Measurements from ENCODE around the gene CAPN12.

CAPN12 gene

DNA sequence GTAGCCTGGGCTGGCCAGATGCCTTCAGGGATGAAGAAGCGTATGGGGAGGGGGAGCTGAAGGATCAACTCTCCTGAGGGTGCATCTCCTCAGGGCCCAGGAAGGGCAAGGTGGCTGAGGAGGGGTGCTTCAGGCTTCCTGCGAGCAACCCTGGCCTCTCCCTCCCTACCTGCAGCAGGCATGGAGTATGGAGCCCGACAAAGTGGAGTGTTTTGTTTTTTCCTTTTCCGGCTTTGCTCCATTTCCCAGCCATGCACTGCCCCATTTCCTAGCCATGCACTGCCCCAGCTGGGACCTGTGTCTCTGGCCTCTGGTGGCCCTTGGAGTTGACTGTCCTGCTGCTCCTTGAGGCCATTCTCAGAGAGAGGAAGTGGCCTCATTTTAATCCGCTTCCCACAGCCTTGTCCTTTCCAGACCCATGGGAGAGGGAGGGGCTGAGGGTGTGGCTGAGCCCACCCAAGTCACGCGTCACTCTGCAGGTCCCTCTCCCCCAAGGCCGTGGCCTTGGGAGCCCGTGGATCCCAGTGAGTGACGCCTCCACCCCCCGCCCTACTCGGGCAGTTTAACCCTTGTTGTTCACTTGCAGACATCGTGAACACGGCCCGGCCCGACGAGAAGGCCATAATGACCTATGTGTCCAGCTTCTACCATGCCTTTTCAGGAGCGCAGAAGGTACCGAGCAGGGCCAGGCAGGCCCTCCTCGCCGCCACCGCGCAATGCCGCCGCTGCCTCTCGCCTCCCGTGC lies 34.4 kb downstream of the CAPN12 start:
- DNase-seq = no peak

DNA sequence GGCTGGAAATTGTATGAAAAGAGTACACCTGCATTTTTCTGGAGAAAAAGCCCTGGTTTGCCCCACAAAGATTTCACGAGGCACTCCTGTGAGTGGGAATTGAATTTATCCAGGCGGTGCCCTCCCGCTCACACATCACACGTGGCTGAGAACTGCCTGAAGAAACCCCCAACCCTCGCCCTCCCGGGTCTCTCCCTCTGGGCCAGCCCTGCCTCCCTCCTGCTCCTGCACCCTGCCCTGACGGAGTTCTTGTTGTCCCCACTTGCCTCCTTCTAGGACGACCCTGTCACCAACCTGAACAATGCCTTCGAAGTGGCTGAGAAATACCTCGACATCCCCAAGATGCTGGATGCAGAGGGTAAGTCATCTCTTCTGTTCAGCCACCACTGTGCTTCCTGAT lies 35.2 kb downstream of the CAPN12 start:
- DNase-seq = no peak

DNA sequence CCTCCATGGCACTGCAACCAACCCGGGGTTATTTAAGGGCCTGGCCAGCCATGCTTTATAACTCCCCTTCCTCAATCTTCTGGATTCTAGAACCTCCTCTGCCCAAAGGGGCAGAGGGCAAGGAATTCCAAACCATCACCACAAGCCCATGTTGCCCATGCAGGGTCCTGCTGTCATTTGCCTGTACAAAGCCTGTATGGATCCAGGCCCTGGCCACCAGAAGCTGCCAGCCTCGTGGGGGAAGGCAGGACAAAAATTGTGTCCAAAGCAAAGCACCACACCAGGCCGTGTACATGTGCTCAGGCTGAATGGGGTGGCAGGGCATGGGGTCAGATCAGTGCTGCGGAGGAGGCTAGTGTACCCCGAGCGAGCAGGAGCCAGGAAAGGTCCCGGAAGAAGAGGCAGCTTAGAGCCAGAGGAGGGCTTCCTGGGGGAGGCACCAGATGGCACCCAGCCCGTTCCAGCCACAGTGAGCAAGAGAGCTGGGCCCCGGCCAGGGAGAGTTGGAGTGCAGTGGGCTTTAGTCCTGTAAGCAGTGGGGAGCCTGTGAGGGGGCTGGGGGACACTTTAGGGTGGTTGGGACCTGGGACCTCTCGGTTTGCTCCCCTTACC lies 35.8 kb downstream of the CAPN12 start:
- peak in 1 of 2 experiments; percentile 19 for DNase-seq

DNA sequence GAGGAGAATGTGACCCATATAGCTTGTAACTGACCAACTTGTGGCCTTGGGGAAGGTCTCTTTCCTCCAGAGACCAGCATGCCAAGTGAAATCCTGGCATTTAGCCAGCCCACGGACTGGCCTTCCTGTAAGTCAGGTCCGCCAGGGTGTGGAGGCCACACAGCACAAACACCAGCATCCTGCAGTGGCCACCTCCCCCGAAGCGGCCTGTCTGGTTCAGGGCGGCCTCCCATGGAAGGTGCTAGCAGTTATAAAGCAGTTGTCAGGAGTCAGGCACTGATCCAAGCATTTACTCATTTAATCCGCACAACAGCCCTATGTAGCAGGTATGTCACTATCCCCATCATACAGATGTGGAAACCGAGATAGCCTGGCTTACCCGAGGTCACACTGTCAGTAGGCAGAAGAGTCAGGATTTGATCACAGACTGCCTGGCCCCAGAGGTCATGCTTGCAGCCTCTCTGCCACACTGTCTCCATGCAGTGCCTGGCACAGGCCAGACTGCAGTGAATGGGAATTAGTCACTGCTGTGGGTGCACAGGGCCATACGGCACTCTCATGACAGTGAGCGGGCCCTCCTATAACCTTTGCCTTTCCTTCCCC lies 36.7 kb downstream of the CAPN12 start:
- no peak for DNase-seq

DNA sequence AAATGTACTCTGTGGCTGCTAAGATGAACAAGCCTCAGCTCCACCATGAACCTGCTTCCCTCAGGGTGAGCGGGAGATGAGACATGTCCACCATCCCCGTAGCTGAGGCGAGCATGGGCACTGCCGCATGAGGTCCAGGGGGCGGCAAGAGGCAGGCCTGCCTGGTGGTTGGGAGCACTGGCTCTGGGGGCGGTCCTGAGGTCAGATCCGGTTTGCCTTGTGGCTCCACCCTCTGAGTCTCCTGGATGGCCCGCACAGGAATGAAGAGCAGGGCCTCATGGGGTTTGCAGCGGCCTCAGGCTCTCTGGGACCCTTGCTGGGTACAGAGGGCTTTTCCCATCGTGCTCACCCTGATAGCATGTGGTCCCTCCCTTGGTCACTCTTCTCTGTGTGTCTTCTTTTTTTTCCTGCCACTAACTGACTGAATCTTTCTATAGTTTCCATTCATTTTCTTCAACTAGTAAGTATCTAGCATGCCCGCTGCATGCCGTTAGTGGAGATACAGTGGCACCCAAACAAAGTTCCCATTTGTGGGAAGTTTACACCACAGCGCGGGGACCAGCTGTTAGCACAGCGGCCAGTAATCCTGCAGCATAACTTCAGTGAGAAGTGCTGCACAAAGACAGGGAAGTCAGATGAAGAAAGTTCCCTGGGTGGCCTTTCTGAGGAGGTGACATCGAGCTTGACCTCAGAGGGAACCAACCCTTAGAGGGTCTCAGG lies 37.3 kb downstream of the CAPN12 start:
- DNase-seq = no peak

DNA sequence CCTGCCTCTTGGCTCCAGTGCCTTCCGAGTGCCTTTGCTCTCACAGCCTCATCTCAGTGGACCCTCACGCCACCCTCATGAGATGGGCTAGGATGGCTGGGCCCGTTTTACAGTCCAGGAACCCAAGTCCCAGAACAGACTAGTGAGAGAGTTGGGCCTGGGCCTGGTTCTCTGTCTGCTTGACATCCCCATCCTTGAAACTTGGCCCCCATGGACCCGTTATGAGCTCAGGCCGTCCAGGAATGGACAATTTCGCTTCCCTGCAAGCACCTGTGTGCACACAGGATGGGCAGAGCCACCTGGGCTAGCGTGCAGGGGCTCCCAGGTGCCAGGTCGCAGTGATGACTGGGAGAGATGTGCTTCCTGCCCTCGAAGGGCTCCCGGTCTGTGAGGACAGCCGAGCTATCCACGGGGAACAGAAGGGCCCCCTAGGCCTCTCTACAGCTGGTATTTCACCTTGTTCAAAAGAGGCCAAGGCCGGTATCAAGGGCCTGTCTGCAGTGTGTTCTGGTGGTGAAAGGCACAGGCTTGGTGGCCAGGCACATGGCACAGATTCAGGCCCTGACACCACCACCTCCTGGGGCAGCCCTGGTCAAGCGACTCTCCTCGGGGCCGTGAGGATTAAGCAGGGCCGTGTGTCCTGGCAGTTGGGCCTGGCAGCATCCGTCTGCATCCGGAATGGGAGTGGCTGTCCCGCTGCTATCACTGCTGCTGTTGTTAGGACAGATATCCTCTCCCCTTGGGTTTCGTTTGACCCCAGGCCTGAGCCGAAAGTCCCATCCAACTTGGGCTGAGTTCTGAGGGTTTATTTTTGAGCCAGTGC lies 38.9 kb downstream of the CAPN12 start:
- DNase-seq = no peak

DNA sequence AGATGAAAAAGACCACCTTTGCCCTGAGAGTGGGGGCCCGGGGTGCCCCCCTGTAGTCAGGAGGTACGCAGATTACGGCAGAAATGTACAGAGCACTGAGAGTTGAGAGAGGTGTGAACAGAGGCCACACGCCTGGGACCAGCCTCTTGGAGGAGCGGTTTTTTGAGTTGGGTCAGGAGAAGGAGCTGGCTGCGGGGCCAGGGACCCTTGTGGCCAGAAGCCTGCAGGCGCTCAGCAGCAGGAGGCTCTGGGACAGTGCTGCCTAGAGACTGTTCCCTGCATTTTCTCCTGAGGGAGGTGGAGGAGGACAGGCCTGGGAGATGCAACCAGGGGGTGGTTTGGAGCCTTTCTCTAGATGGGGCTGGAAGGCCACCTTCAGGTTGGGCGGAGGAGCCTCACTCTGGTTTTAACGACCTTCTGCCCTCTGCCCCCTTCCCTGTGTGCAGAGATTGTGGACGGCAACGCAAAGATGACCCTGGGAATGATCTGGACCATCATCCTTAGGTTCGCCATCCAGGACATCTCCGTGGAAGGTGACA lies 39.7 kb downstream of the CAPN12 start:
- no peak for DNase-seq

DNA sequence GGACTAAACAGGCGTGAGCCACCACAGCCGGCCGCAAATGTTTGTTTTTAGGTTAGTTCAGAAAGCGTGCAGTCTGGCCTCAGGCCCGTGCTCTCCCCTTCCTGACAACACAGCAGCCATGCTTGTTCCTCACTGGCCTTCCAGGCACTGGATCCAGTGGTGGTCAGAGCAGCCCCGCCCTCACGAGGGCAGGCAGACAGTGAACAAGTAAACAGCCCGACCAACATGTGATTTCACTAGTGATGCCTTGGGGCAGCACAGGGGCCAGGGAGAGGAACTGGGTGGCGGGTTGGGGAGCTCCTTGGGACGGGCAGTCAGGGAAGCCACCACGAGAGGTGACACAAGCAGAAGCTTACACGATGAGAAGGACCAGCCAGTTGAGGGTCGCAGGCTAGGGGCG lies 40.8 kb downstream of the CAPN12 start:
- DNase-seq = no peak

DNA sequence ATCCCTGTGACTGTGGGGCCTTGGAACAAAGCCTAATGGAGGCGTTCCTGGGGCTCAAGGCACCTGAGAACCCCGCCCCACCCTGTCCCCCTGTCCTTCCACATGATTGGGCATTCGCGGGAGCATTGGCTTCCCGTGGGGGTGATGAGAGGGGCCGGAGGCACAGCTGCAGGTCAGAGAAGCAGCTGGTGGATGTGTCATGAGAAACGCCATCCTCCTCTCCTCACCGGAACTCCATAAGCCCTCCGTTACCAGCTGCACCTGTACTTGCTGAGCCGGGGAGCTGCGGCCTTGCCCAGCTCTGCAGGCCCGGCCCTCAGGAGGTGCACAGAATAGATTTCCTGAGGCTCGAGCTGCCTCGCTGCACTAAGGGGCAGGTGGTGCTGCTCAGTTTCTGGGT lies 42.0 kb downstream of the CAPN12 start:
- DNase-seq = no peak

DNA sequence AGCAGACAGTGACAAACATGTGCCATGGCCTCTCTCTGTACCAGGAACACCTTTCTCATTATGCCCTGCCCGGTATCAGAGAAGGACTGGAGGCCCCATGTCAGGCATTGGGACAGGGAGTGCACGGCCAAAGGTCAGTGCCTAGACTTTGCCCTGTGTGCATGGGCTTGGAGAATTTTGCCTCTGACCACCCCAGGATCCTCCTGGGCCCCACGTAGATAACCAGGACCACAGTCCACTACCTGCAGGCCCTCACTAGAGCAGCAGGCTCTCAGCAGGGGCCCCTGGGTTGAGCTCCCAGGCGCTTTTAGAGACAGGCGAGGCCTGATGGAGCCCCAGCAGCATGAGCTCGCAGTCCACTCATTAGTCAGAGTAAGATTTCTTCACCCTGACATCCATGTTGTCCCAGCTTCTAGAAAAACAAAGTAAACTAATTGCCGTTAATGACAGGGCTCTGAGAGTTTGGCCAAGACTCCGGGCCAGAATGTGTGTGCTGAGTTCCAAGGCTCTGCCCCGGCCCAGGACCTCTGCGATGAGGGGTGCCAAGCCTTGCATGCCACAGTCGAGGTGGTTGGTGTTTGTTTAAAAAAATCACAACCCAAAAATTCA lies 42.7 kb downstream of the CAPN12 start:
- no peak for DNase-seq

DNA sequence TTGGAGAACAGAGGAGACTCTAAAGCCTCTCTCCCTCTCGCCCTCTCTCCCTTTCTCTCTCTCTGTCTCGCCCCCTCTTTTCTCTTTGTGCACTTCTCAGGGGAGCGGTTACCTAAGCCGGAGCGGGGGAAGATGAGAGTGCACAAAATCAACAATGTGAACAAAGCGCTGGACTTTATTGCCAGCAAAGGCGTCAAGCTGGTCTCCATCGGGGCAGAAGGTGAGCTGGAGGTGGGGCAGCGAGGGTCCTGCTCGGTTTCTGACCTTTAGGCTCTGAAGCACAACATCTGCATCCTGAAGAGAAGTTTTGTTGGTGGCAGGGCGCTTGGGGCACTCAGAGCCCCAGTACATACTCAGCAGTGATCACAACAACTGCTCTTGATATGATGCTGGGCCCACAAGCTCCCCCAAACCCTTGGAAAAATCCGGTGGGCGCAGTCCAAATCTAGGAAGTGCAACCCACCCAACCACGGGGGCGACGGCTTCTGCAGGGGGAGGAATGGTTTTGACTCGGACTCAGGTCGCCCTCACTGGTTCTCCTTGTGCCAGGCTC lies 43.3 kb downstream of the CAPN12 start:
- DNase-seq = no peak

DNA sequence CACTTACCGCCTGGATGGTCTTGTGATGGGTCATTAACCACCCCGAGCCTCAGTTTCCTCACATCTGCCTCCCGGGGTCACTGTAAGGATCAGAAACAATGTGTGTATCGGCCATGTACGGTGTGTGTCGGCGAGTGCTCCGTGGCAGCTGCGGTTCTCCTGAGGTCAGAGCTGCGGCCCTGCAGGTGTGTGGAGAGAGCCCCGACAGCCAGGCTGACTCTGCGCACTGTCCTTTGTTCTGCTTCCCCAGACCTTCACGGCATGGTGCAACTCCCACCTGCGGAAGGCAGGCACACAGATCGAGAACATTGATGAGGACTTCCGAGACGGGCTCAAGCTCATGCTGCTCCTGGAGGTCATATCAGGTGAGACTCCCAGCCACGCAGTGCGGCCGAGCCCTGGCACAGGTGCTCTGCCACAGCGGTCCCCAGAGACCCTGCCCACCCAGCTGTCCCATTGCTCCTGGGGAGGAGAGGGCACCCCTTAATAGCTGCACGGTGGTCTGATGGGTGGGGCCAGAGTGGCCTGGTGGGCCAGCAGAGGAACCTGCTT lies 43.8 kb downstream of the CAPN12 start:
- DNase-seq = no peak

DNA sequence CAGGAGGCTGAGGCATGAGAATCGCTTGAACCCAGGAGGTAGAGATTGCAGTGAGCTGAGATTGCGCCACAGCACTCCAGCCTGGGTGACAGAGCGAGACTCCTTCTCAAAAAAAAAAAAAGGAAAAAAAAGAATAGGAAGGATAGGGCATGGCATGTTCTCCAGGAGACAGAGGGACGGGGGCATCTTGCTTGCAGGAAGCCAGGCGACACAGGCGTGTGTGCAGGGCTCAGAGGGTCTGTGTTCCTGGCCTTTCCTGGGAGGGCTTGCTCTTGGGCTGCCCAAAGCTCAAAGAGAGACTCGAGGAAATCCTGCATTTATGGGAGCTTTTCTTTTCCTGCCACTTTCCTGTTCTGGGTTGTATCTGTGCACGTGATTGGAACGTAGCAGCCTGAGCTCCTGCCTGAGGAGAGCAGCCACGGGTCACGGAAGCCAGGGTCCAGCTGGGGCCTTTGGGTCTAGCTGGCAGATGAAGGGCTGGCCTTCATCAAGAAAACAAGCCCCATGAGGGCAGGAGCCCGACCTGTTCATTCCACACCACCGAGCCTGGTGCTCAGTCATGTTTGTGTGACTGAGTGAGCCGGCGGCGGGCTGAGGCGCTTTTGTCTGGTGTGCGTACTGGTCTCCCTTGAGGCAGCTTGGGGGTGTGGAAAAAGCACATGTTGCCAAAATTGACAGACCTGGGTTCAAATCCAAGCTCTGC lies 44.5 kb downstream of the CAPN12 start:
- no peak for DNase-seq

DNA sequence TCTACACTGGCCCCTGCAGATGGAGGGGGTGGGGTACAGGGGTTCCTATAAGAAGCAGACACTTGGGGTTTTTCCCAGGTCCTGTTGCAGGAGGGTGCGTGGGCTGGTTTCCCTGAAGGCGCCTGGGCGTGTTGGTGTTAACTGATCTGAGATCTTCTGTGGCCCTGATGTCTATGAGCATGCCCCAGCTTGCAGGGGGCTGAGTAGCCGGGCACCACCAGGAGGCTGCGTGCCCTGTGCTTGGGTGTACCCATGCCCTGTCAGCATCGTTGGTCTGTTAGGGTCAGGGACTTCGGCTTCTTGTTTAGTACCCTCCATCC lies 45.3 kb downstream of the CAPN12 start:
- no peak for DNase-seq

DNA sequence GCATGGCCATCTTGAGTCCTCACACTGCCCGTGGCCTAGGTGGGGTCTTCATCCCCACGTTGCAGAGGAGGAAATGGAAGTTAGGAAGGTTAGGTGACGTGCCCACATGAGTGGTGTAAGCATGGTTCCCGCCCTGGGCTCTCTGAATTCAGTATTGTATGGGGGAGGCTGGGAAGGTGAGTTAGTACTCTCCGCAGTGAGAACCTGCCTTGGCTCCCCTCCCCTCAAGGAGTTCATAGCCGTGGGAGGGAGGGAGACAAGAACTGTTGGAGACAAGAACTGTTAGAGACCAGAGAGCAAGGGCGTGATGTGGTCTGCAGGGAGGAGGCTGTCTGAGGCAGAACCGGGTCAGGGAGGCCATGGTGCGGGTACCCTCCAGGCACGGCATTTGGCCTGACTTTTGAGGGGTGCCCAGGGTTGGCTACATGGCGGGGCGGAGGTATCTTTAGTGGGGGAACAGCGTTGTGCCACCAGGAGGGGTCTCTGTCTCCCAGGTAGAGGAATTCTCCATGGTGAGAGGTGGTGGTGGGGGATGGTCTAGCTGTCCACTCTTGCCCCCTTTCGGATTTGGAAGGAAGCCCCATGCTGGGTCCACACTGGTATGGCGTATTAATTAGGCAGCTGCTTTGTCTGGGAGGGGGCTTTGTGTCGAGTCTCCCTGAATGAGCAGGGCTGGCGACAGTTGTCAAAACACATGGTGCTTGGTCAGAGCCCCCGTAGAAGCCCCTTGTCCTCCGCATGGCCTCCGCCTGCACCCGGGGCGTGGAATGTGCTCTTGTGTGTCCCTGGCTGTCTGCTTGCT lies 45.8 kb downstream of the CAPN12 start:
- DNase-seq = no peak

DNA sequence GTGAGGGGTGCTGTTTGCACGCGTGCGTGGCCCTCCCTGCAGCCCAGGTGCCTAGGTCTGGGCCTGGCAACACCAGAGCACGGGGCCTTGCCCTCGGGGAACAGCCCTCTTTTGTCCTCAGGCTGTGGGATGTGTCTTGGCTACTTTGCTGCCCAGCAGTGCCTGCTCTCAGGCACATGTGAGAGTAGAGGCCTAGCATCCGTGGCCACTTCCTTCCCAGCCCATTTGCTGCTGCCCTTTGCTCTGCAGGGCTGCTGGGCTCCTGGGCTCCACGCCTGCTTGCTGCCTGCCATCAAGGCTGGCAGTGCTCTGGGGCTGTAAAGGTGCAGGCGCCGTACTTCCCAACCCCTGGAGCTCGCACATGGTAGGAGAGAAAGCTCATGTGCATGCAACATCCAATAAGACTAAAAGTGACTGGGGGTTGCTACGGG lies 46.6 kb downstream of the CAPN12 start:
- no peak for DNase-seq

DNA sequence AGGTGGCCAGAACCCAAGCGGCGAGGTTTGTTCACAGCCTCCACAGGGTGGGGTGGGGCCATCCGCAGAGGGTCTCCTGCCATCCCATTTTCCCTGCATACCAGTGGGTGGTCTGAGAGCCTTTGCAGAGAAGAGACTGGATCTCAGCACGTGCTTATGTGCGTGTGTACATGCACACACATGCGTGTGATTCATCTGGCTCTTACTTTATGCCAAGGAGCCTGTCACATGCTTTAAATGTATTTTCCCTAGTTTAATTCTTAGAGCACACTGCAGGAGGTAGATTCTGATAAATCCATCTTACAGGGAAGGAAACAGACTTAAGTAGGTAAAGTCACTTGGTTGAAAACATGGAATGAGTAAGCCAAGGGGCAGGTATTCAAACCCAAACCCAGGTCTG lies 47.1 kb downstream of the CAPN12 start:
- DNase-seq = no peak

DNA sequence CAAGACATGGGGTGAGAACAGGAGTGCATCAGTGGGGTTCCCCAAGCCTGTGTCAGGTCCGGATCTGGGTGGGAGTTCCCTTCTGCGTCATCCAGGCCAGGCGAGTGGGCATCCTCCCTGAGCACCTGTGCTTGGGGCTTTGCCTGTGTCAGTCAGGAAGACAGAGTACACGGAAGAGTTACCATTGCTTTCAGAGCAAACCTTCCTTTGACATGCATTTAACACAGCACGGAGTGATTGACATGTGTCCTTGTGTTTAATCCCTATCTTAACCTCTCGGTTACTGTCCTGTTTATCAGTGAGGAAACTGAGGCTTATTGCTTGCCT lies 47.6 kb downstream of the CAPN12 start:
- DNase-seq = no peak

DNA sequence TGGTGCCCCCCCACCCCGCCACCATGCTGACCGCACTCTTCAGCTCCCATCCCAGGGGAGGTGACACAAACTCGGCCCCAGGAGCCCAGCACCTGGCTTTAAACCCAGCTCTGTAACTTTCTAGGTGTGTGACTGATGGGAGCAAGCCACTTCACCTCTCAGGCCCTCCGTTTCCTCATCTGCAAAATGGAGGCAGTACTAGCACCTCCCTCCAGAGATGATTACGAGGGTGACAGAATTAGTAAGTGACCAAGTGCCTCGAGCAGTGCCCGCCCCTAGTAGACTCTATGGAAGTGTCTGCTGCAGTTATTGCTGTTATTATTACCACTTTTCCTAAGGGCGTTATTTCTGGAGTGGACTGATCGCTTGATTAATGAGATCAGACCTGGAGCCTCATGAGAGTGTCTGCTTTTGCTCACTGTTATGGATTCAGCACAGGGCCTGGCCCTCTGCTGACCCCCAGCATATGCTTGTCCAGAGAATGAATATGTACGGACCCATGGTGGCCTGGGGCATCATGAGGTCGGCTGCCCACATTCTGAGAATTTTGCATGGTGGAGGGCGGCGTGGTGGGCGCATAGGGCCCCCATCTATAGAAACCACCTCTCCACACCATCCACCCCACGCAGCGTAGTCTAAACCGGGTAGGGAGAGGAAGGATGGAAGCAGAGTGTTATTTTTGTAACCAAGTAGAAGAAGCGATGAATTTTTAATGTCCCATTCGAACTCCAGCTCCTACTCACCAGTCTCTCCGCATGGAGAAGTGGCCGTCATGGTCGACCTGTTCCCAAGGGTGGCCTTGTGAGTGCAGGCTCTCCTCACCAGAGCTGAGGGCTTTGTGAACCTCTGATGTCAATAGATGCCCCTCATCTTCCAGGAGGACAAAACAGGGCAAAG lies 48.2 kb downstream of the CAPN12 start:
- no peak for DNase-seq
